ENCODE data around the gene PLA2G15. TPM values are rescaled to one million over a fixed set of nuclear protein-coding genes. Genes with fewer than 3 reads are reported as not detected.

PLA2G15 gene
- total RNA-seq, 1 donor from 2014 or later, result 25.9 TPM

- Mint-ChIP-seq H3K4me3 (ENCODE audit: unreplicated experiment) (no peak overlapping the region), H3K9me3 (ENCODE audit: unreplicated experiment) (no peaks in the 10 kb centered on the region), H3K36me3 (ENCODE audit: unreplicated experiment) (peaks cover 45% of the 10 kb centered on the region), H3K27me3 (ENCODE audit: unreplicated experiment) (no peaks in the 10 kb centered on the region), H3K27ac (ENCODE audit: unreplicated experiment) (peak overlapping the region; percentile 8), H3K4me1 (ENCODE audit: unreplicated experiment) (peaks cover 17% of the 10 kb centered on the region)
- DNase-seq (ENCODE audit: extremely low spot score, unreplicated experiment), result no peak
- no peak for TF ChIP-seq CTCF (IDR thresholded peaks at IDR 0.05)
Observed at GRCh38 chr16:68283346-68283745, 38.2 kb downstream of the PLA2G15 start.

GRCh38 chr16:68283801-68284598, 38.8 kb downstream of the PLA2G15 start:
- no peak for TF ChIP-seq CTCF (IDR thresholded peaks at IDR 0.05)
- peak overlapping the region; percentile 15 for H3K27ac Mint-ChIP-seq (ENCODE audit: unreplicated experiment)
- H3K27me3 Mint-ChIP-seq (ENCODE audit: unreplicated experiment), result no peaks in the 10 kb centered on the region
- peaks cover 45% of the 10 kb centered on the region for H3K36me3 Mint-ChIP-seq (ENCODE audit: unreplicated experiment)
- peaks cover 20% of the 10 kb centered on the region for H3K4me1 Mint-ChIP-seq (ENCODE audit: unreplicated experiment)
- H3K9me3 Mint-ChIP-seq (ENCODE audit: unreplicated experiment), result no peaks in the 10 kb centered on the region
- DNase-seq (ENCODE audit: extremely low spot score, unreplicated experiment), result no peak
- no peak overlapping the region for H3K4me3 Mint-ChIP-seq (ENCODE audit: unreplicated experiment)

- Mint-ChIP-seq H3K4me1 (ENCODE audit: unreplicated experiment) (peaks cover 28% of the 10 kb centered on the region), H3K27ac (ENCODE audit: unreplicated experiment) (no peak overlapping the region), H3K36me3 (ENCODE audit: unreplicated experiment) (peaks cover 40% of the 10 kb centered on the region), H3K4me3 (ENCODE audit: unreplicated experiment) (no peak overlapping the region), H3K27me3 (ENCODE audit: unreplicated experiment) (no peaks in the 10 kb centered on the region), H3K9me3 (ENCODE audit: unreplicated experiment) (no peaks in the 10 kb centered on the region)
- DNase-seq (ENCODE audit: extremely low spot score, unreplicated experiment), result no peak
- TF ChIP-seq CTCF (IDR thresholded peaks at IDR 0.05), result no peak
Observed at GRCh38 chr16:68284847-68285246, 39.7 kb downstream of the PLA2G15 start.

GRCh38 chr16:68285683-68286082, 40.5 kb downstream of the PLA2G15 start:
- Mint-ChIP-seq H3K36me3 (ENCODE audit: unreplicated experiment) (peaks cover 39% of the 10 kb centered on the region), H3K27ac (ENCODE audit: unreplicated experiment) (no peak overlapping the region), H3K4me3 (ENCODE audit: unreplicated experiment) (no peak overlapping the region), H3K27me3 (ENCODE audit: unreplicated experiment) (no peaks in the 10 kb centered on the region), H3K4me1 (ENCODE audit: unreplicated experiment) (peaks cover 37% of the 10 kb centered on the region), H3K9me3 (ENCODE audit: unreplicated experiment) (no peaks in the 10 kb centered on the region)
- DNase-seq (ENCODE audit: extremely low spot score, unreplicated experiment), result no peak
- TF ChIP-seq CTCF (IDR thresholded peaks at IDR 0.05), result no peak

- Mint-ChIP-seq H3K27ac (ENCODE audit: unreplicated experiment) (no peak overlapping the region), H3K36me3 (ENCODE audit: unreplicated experiment) (peaks cover 35% of the 10 kb centered on the region), H3K27me3 (ENCODE audit: unreplicated experiment) (no peaks in the 10 kb centered on the region), H3K4me3 (ENCODE audit: unreplicated experiment) (no peak overlapping the region), H3K4me1 (ENCODE audit: unreplicated experiment) (peaks cover 41% of the 10 kb centered on the region), H3K9me3 (ENCODE audit: unreplicated experiment) (no peaks in the 10 kb centered on the region)
- no peak for TF ChIP-seq CTCF (IDR thresholded peaks at IDR 0.05)
- DNase-seq (ENCODE audit: extremely low spot score, unreplicated experiment), result no peak
Observed at GRCh38 chr16:68286153-68287074, 41.2 kb downstream of the PLA2G15 start.
